OCI-LY3 (cell line): ENCODE results near the gene MAGI2.

ENCODE experiments used
- CTCF ChIP-seq: fragments of 200-600, 300-600 bp; sonication (generic); IDR thresholded peaks from 2 replicates; pipeline ENCODE4 v1.5.1; 2014; ENCODE audit warnings: antibody characterized with exemption, low read length, low read depth
- EZH2phosphoT487 ChIP-seq: fragments of 200-600 bp; shearing (Covaris generic); IDR thresholded peaks from 2 replicates; pipeline ENCODE4 v1.6.1; 2018; ENCODE audit warnings: antibody characterized with exemption, mixed run types, low read depth

DNA sequence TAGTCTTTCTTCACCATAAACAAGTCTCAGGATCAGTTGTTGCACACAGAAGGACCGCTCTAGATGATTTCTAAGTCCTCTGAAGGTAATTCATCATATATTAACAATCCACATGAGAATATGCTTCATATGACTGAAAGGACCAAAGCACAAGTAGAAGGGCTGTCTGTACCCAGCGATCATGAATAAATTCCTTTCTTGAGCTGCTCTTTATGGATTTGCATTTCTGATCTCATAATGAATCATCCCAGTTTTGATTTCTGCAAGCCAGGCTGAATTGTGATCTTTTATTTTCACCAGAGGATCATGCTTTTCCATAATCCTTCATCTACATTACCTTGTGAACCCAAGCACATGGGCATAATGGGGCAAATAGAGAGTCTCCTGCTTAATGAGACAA is 675.6 kb downstream of the MAGI2 start:
- TF ChIP-seq CTCF, result no peak
- no peak for TF ChIP-seq EZH2phosphoT487
